Large intestine (tissue), 1 donor: ENCODE measurements around the gene LPAR5. TPM values are rescaled to one million over a fixed set of nuclear protein-coding genes. Genes with fewer than 3 reads are reported as not detected.

Experiments
- polyA plus RNA-seq: library from polyadenylated mRNA; unstranded; fragments of 120-200 nt; gene quantifications from one replicate; pipeline ENCODE4 v1.2.1, GENCODE V29; 2013

The LPAR5 gene
- polyA plus RNA-seq, 1 donor = 21.4 TPM

Other genes starting within 250 kb of the LPAR5 start
- 1.6 TPM for gene CD27, start 191.0 kb downstream of the LPAR5 start, polyA plus RNA-seq
- 38.5 TPM for gene TAPBPL, start 183.9 kb downstream of the LPAR5 start, polyA plus RNA-seq
- 9.6 TPM for gene VAMP1, start 165.3 kb downstream of the LPAR5 start, polyA plus RNA-seq
- gene MRPL51, start 142.7 kb downstream of the LPAR5 start, polyA plus RNA-seq = 103 TPM
- 38.6 TPM for gene NCAPD2, start 141.9 kb downstream of the LPAR5 start, polyA plus RNA-seq
- gene GAPDH, start 101.4 kb downstream of the LPAR5 start, polyA plus RNA-seq = 2,065 TPM
- gene IFFO1, start 79.9 kb downstream of the LPAR5 start, polyA plus RNA-seq = 10.5 TPM
- gene NOP2, start 67.7 kb downstream of the LPAR5 start, polyA plus RNA-seq = 49.3 TPM
- 132 TPM for gene CHD4, start 28.6 kb downstream of the LPAR5 start, polyA plus RNA-seq
- gene ACRBP, start 11.5 kb upstream of the LPAR5 start, polyA plus RNA-seq = 4.0 TPM
- 61.1 TPM for gene ING4, start 27.2 kb upstream of the LPAR5 start, polyA plus RNA-seq
- gene ZNF384, start 53.4 kb upstream of the LPAR5 start, polyA plus RNA-seq = 86.3 TPM
- 5.4 TPM for gene PIANP, start 64.9 kb upstream of the LPAR5 start, polyA plus RNA-seq
- 42.2 TPM for gene COPS7A, start 88.1 kb upstream of the LPAR5 start, polyA plus RNA-seq
- 174 TPM for gene MLF2, start 117.2 kb upstream of the LPAR5 start, polyA plus RNA-seq
- 242 TPM for gene PTMS, start 130.4 kb upstream of the LPAR5 start, polyA plus RNA-seq
- 2.1 TPM for gene LAG3, start 136.6 kb upstream of the LPAR5 start, polyA plus RNA-seq
- gene CD4, start 153.6 kb upstream of the LPAR5 start, polyA plus RNA-seq = 17.4 TPM
- gene GPR162, start 185.9 kb upstream of the LPAR5 start, polyA plus RNA-seq = 7.9 TPM
- 15.6 TPM for gene P3H3, start 192.4 kb upstream of the LPAR5 start, polyA plus RNA-seq
- gene GNB3, start 205.0 kb upstream of the LPAR5 start, polyA plus RNA-seq = 5.9 TPM
- gene CDCA3, start 215.3 kb upstream of the LPAR5 start, polyA plus RNA-seq = 29.1 TPM
- 49.7 TPM for gene USP5, start 216.2 kb upstream of the LPAR5 start, polyA plus RNA-seq
- 564 TPM for gene TPI1, start 231.6 kb upstream of the LPAR5 start, polyA plus RNA-seq
- gene SPSB2, start 237.3 kb upstream of the LPAR5 start, polyA plus RNA-seq = 15.3 TPM